Subcutaneous adipose tissue (tissue), 4 donors: ENCODE data around the gene EIPR1. TPM values are rescaled to one million over a fixed set of nuclear protein-coding genes. Genes with fewer than 3 reads are reported as not detected.

Source experiments
- CTCF ChIP-seq: fragments of 450-650 bp; IDR thresholded peaks from one replicate; pipeline ENCODE4 v1.5.1; 2016; ENCODE audit warnings: low read depth, mild to moderate bottlenecking, control low read depth, antibody characterized with exemption, moderate library complexity
- total RNA-seq, 4 donors: library from RNA; depleted of rRNA; stranded (reverse); fragments of >200 nt; gene quantifications; one replicate each; pipeline ENCODE4 v1.1.0, GENCODE V29; 2016

Gene EIPR1
- total RNA-seq, 4 donors from 2014 or later, result 13.9 to 27.6 (median 16.1) TPM

DNA sequence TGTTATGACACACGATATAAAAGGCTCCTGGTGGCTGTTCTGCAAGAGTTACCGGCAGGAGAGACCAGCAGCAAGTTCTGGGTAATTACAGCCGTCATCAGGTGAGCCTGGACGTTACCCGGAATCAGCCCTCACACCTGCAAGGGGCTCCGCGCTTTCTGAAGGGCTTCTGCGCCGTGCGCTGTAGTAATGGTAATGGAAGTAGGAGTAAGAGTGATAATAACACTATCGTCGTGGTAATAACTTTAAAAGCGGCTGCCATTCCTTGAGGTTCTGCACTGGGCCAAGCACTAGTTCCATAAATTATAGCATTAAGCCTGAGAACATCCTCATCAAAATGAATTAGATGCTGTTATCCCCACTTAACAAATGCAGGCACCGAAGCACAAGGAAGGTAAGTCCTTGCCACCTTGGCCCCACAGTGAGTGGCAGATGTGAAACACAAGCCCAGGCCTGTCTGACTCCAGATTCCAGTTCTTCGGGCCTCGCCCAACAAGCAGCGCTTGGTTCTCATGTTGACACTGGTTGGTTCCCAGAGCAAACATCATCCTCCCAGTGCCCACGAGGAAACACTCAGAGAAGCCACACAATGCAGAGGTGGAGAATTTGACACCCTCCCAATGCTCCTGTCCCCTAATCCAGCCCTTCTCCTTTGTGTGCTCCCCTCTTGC is 205.2 kb downstream of the EIPR1 start:
- no peak for TF ChIP-seq CTCF

DNA sequence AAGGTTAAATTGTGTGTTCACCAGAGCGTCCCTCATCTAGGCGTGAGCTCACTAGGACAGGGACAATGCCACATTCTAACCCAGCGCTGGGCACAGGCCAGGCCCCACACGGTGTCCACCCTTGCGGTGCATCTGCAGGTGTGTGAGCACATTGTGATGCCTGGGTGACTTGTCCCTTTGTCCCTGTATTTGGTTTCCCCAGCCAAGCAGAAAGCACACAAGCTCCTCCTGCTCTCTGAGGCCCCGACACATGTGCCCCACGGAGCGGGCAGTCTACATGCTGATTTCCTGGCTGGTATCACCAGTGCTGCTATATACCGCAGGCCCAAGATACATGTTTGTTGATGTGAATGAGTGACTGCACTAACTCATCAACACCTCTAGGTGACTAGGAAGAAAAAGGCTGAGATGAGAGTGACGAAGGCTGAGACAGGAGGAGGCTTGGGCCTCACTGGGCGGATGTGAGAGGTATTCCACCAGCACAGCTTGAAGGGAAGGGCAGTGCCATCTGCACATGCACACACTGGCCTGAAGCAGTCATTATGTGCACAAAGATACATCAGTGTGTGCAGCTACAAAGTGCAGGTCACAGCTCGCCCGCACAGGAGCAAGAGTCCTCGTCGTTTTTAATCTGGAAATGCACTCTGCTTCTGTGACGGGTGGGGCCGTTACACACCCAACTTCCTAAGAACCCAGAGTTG is 205.9 kb downstream of the EIPR1 start:
- TF ChIP-seq CTCF, result no peak

GRCh38 chr2:3170792-3171455 is 206.7 kb downstream of the EIPR1 start:
- TF ChIP-seq CTCF, result no peak

GRCh38 chr2:3169106-3169870 is 208.3 kb downstream of the EIPR1 start:
- TF ChIP-seq CTCF, result no peak

DNA sequence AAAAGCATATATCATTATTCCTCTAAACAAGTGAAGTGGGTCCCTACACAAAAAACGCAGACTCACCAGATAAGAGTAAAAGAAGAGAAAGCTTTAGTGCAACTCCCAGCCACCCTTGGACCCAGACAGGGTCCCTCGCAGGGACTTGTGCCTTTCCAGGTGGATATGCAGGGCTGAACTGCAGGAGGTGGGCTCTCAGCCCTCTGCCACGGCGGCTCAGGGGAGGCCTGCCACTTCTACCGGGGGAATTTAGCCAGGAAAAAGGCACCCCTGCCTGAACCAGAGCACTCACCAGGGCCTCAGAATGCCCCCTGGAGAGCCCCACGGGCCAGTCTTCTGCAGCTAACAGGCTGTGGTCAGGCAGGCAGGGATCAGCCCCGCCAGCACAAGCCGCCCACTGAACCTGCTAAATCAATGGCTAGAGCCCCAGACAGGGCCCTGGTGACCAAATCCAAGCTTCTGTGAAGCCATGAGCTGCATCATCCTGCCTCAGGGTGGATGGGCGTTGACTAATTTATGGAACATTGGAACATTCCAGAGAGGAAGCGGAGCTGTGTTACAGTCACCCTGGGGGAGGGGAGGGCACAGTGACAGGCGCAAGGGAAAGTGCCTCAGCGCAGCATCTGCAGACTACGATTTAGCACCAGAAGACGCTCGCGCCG is 209.3 kb downstream of the EIPR1 start:
- no peak for TF ChIP-seq CTCF

DNA sequence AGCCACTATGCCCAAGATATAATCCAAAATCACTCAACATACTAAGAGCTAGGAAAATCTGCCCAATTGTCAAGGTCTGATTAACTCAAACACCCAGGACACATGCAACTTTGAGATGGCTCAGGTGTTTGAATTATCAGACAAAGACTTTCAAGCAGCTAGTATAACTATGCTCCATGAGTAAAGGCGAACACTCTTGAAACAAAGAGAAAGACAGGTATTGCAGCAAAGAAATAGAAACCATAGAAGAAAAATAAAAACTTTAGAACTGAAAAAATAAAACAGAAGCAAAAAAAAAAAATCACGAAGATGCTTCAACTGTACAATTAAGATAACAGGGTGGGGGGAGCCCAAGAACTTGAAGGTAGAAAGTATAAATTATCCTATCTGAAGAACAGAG is 214.2 kb downstream of the EIPR1 start:
- TF ChIP-seq CTCF, result no peak
